GM19099 (cell line): ENCODE data around the gene LGALSL.

Experiments
- POLR2A ChIP-seq: IDR thresholded peaks from 3 replicates; pipeline ENCODE4 v1.6.1; 2011; ENCODE audit warnings: low read depth; ENCODE audit not compliant: insufficient read length; ENCODE audit errors: extremely low read depth

The LGALSL gene

GRCh38 chr2:64453770-64454385 is at the start of gene LGALSL:
LGALSL (plus strand) TSS chr2:64454162; CDS start chr2:64454546, 384 bp downstream.
- TF ChIP-seq POLR2A: no peak

DNA sequence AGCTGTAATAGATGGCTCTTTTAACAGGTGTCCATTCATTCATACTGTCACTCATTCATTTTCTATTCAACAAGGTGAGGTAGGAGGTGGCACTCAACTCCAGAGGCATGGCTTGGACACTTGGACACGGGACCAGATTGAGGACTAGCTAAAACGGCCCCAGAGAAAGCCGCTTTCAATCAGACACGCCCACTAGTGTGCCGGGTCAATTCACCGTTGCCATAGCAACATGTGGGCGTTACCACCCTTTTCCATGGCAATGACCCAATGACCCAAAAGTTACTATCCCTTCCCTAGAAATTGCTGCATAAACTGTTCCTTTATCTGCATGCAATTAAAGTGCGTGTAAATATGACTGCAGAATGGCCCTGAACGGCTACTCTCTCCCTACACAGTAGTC is 49.2 kb upstream of the LGALSL start:
- no peak for TF ChIP-seq POLR2A

DNA sequence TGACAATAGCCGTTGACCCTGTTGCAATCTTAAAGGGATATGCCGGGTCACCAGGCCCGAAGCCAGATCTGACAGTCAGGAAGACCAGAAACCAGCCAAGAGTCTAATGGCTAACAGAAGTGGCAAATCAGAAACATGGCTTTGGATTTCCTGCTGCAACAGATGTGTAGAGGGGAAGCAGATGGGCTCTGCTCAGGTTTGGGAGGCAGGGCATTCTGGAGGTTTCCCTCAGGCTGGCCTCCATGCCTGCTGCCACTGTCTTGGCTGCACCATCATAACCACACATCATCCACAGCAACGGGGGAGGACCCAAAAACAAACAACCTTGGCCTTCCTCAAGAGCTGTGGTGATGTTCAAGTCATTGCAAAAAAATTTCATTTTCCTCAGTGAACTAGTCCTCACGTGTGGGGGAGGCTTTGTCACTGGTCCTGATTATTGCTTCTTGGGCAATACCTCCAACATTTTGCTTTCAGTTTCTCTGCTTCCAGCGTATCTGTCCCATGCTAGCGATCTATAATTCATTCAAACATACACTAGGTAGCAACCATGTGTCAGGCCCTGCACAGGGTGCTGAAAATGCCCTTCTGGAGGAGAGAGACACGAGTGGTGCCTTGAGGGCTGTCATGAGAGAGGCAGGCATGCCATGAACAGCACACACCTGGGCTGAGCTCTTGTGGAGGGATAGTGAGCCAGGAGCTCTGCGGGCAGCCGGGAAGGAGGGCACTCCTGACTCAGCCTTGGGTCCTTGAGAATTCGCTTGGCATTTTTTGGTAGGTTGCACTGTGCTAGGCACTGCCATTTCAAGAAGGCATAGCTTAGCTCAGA is 48.2 kb upstream of the LGALSL start:
- TF ChIP-seq POLR2A: no peak

GRCh38 chr2:64406407-64406774 is 47.6 kb upstream of the LGALSL start:
- TF ChIP-seq POLR2A: no peak

DNA sequence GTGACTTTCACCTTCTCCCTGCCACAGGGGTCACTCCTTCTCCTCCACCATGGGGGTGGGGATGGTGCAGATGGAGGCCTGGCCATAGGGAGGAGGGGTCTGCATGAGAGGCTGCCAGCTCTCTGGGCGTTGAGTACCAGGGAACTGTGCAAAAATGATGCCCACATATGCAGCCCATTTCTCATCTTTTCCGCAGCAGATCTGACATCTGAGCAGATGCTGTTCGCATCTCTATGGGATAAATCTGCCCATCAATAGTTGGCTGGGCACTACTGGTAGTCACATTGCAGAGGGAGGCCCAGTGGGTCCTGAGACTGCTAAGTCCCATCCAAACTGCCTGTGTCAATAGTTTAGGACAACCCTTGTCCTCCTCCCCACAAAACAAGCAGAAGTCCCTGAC is 45.9 kb upstream of the LGALSL start:
- TF ChIP-seq POLR2A: no peak

GRCh38 chr2:64410671-64411070 is 43.3 kb upstream of the LGALSL start:
- TF ChIP-seq POLR2A: no peak

GRCh38 chr2:64412671-64413070 is 41.3 kb upstream of the LGALSL start:
- TF ChIP-seq POLR2A: no peak

DNA sequence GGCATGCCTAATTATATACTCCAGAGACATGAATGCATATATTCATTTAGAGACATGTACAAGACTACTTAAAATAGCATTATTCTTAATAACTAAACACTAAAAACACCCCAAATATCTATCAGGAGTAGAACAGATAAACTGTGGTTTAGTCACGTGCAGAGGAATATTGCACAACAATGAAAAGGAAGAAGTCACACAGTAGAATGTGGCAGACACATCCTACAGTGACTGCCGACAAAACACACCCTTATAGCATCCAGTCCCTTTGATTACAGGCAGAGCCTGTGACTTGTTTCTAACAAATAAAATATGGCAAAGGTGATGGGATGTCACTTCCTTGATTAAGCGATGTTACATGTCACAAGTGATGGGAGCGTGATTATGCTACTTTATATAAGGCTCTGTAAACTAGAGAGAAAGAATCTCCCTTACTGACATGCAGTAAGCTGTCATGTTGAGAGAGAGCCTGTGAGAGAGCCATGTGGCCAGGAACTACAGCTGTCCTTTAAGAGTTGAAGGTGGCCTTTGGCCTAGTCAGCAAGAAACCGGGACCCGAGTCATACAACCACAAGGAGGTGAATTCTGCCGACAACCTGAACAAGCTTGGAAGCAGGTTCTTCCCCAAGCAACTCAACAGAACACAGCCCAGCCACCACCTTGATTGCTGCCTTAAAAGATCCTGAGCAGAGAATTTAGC is 39.1 kb upstream of the LGALSL start:
- TF ChIP-seq POLR2A: no peak

GRCh38 chr2:64417624-64418023 is 36.3 kb upstream of the LGALSL start:
- TF ChIP-seq POLR2A: no peak

- TF ChIP-seq POLR2A: no peak
Measured at GRCh38 chr2:64419596-64420165, 34.3 kb upstream of the LGALSL start.

GRCh38 chr2:64420677-64421076 is 33.3 kb upstream of the LGALSL start:
- no peak for TF ChIP-seq POLR2A

DNA sequence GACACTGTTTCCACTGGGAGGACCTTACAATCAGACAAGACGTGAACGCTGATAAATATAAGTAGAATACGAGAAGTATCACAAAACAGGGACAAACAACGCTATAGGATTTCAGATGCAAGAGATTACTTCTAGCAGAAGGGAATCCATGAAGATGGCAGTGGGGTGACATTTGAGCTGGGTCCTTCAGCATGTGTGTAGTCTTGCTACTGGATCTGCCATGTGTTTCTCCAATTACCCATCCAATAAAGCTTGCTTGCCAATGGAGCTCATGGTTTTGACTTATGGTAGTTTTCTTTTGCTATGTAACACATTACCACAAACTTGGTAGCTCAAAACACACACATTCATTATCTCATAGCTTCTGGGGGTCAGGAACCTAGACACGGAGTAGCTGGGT is 32.8 kb upstream of the LGALSL start:
- no peak for TF ChIP-seq POLR2A

DNA sequence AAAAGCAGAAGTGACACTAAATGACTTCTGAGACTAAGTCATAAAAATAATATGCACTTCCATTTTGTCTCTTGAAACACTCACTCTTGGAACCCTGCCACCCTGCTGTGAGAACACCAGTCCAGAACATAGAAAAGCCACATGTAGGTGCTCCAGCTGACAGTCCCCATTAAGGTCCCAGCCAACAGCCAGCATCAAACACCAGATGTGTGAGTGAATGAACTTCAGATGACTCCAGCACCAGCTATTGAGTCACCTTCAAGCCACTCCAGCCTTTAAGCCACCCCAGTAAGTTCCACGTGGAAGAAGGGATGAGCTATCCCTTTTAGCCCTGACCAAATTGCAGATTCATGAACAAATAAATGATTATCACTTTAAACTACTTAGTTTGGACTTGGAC is 31.5 kb upstream of the LGALSL start:
- TF ChIP-seq POLR2A: no peak

DNA sequence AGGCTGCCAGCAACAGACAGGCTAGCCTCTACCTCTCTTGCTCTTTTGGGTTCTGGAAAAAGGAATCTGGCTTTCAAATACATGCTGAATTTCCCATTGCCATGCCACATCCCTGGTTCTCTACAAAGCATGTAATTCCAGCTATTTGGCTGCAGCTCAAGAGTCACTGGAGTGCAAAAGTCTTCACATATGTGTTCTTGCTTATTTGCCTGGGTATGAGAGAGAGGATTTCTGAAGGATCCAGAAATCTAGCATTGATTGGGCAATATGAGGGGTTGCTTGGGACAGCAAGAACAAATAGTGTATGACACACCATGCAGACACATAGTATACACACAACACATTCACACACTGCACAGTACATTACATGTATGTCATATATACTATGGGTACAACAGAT is 30.7 kb upstream of the LGALSL start:
- no peak for TF ChIP-seq POLR2A

- TF ChIP-seq POLR2A: no peak
Measured at GRCh38 chr2:64424416-64424987, 29.5 kb upstream of the LGALSL start.
